ENCODE results near the gene TRIO.

The TRIO gene

GRCh38 chr5:14250748-14251701 lies 107.9 kb downstream of the TRIO start:
- no peak for DNase-seq

GRCh38 chr5:14251733-14252132 lies 108.6 kb downstream of the TRIO start:
- no peak for DNase-seq

GRCh38 chr5:14252793-14253192 lies 109.7 kb downstream of the TRIO start:
- no peak for DNase-seq

GRCh38 chr5:14254686-14255085 lies 111.5 kb downstream of the TRIO start:
- no peak for DNase-seq

GRCh38 chr5:14256026-14256690 lies 113.0 kb downstream of the TRIO start:
- no peak for DNase-seq

- no peak for DNase-seq
These were observed 113.7 kb downstream of the TRIO start for GRCh38 chr5:14256756-14257393.

DNA sequence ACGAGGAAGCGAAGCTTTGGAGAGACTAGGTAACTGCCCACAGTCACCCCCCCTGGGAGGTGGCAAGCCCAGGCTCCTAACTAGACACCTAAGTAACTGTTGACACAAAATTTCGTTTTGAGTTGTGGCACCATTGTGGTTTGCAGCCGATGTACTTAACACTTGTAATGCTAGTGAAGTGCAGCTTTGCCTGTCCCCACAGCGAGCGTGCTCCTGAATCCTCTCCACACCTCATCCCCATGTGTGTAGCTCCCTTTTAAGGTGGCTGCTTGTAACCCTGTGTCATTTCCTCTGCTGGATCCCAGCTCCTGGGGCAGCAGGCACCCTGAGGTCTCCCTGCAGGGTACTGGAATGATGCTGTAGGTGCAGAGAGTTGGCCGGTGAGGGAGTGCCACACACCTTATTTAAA lies 114.9 kb downstream of the TRIO start:
- DNase-seq: peak in 1 of 2 experiments; percentile 43

GRCh38 chr5:14258840-14259239 lies 115.7 kb downstream of the TRIO start:
- no peak for DNase-seq

GRCh38 chr5:14260637-14261036 lies 117.5 kb downstream of the TRIO start:
- no peak for DNase-seq

- DNase-seq: no peak
These were observed 118.1 kb downstream of the TRIO start for GRCh38 chr5:14261235-14261634.

GRCh38 chr5:14261856-14262611 lies 118.9 kb downstream of the TRIO start:
- DNase-seq: peak in 1 of 2 experiments; percentile 43

- DNase-seq: peak in 1 of 2 experiments; percentile 49
These were observed 120.0 kb downstream of the TRIO start for GRCh38 chr5:14263113-14263512.

DNA sequence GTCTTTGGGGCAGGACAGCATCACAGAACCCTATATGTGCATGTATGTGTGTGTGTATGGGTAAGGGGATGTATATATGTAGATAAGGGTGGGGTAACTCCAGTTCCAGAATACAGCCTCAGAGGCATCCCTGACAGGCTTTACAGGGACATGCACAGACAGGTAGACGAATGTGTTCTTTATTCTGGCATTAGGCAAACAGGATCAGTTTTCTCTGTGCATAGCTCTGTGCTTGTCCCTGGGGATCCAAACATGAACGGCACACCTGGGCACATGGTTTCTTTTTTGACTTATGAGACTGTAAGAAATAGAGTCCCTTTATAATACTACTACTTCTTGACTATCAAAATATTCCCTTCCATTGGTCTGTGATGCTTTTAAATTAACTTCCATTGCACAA lies 120.6 kb downstream of the TRIO start:
- peak; percentile 40 to 86 for DNase-seq

DNA sequence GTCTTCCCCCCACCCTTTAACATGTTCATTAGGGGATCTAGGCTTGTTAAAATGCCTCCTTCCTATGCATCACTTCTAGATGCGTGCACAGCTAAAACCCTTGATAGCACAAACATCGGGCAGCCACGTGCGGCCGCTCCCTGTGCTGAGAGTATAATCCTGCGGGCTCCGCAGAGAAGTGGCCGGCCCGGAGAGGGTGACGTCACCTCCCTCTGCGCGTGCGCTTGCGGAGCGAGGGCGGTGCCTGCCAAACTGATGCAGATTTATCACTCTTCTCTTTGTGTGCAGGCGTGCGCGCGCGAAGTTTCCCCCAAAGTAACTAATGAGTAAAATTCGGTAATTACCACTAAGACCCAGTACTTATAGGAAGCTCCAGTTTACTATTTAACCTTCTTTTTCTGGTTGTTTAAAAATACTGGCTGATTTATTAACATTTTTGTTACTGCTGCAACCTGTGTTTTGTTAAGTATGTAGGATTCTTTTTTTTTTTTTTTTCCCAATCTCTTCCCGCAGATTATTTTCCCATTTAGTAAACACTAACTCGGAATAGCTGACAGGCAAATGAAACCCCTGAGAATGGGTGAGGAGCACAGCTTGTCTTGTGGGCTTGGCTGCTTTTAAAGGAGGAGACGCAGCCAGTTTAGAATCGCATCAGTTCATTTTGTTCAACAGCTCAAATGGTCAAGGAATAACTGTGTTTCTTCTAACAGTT lies 121.6 kb downstream of the TRIO start:
- peak; percentile 99 to 100 for DNase-seq

GRCh38 chr5:14265570-14265969 lies 122.4 kb downstream of the TRIO start:
- DNase-seq: no peak

DNA sequence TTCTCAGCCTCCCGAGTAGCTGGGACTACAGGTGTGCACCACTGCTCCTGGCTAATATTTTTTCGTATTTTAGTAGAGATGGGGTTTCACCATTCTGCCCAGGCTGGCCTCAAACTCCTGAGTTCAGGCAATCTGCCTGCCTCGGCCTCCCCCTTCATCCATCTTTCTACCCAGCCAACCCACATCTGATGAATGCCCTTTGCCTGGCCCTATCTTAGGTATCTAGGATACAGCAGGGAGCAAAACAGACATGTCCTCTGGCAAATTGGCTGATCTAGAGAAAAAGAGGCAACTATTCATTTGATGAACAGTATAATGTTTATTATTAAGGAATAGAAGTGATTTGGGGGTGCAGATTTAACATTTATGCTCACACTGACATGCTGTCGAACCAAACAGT lies 123.0 kb downstream of the TRIO start:
- DNase-seq: no peak

GRCh38 chr5:14266686-14267085 lies 123.5 kb downstream of the TRIO start:
- DNase-seq: no peak

DNA sequence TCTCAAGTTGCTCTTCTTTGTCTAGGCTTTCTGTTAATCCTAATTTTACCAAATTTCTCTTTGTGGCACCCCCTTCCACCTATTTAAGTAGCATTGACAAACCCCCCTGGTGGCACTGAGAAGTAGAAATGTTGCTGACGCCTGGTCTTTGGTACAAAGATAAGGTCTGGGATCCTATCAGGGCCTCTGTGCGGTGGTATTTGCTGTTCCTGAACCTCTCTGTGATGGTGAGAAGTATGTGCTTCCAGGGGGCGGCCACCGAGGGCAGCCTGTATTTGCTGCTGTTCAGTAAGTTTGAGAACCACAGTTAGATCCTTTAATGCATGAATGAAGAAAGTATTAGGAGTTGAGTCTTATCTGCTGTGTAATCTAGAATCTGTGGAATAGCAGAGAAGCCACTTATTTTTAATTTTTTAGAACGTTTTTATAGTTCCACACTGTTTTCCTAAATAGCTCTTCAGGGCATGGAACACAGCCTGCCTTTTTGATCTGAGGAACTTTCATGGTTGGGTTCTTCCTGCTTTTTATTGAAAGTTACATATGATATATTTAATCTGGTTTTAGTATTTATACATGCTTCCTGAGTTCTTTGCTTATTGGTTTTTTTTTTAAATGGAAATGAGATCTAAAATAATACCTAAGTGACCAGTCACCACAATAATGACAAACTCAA lies 124.2 kb downstream of the TRIO start:
- no peak for DNase-seq

GRCh38 chr5:14267991-14268708 lies 125.0 kb downstream of the TRIO start:
- DNase-seq: no peak

DNA sequence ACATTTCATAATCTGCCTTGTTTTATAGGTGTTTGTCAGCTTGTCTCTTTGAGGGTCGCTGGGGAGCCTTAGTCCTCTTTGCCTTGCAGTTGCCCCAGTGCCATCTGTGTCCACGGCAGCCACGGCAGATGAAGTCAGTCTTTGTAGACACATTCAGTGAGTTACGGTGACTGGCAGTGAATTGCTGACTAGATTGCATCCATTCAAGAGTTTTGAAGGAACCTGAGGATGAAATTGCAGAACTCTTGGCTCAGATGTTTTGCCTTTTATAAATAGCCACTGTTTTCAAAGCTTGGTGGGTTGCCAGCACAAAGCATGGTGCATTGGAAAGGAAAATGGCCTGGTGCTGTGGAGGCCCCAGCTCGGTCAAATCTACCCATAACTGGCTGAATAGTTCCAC lies 125.6 kb downstream of the TRIO start:
- DNase-seq: peak; percentile 55 to 81

GRCh38 chr5:14269395-14269794 lies 126.3 kb downstream of the TRIO start:
- DNase-seq: peak; percentile 77 to 93

Measured in NCI-H2081 (cell line).